Breast epithelium (tissue), 3 donors: ENCODE results near the gene MYG1.

ENCODE experiments used
- POLR2A ChIP-seq: fragments of 450-650 bp; IDR thresholded peaks from one replicate; pipeline ENCODE4 v1.6.1; 2016; ENCODE audit warnings: antibody characterized with exemption, mild to moderate bottlenecking, moderate library complexity
- POLR2AphosphoS5 ChIP-seq, 3 donors: sonication (generic); formaldehyde crosslinking; IDR thresholded peaks; one replicate each; pipeline ENCODE4 v1.6.1; 2017; ENCODE audit warnings: antibody characterized with exemption in 3 of 3
- TF ChIP-seq, protein P1 (sequence below), 3 donors: fragments of 450-650 bp; IDR thresholded peaks; one replicate each; pipeline ENCODE4 v1.5.1; 2016 to 2017; ENCODE audit warnings: antibody characterized with exemption in 3 of 3, mild to moderate bottlenecking in 3 of 3, moderate library complexity in 3 of 3

DNA sequence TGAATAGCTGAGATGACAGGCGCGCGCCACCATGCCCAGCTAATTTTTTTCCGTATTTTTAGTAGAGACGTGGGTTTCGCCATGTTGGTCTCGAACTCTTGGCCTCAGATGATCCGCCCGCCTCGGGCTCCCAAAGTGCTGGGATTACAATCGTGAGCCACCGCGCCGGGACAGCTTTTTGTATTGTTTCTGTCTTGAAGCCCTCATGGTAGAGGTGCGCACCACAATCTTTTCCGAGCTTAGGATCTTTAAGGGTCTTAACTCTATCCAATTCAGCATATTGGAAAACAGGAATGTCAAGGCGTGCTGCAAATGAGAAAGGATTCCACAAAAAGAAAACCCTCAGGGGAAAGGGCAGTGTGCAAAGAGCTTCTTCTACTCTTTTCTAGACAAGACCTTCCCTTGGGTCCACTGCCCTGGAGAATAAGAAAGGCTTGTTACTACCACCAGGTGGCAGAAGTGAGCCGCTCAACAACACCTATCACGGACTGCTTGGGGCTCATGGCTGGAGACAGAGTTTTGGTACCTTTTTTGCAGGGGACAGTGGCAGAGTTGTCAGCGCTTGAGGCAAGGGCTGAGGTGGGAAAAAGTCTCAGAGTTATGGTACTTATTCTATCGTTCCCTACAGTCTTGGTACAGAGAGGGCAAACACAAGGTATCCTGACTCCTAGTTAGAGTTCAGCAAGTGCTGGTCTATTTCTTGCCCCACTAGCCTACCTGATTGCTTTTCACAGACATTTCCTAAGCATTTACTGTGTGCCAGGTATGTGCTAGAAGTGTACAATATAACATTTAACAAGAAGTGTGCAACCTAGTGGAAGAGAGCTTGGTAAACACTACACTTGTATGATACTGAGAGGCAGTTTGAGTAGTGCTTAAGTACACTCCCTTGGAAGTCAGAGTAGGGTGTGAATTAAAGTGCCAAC, 53.1 kb downstream of the MYG1 start:
- TF ChIP-seq, protein P1, sequence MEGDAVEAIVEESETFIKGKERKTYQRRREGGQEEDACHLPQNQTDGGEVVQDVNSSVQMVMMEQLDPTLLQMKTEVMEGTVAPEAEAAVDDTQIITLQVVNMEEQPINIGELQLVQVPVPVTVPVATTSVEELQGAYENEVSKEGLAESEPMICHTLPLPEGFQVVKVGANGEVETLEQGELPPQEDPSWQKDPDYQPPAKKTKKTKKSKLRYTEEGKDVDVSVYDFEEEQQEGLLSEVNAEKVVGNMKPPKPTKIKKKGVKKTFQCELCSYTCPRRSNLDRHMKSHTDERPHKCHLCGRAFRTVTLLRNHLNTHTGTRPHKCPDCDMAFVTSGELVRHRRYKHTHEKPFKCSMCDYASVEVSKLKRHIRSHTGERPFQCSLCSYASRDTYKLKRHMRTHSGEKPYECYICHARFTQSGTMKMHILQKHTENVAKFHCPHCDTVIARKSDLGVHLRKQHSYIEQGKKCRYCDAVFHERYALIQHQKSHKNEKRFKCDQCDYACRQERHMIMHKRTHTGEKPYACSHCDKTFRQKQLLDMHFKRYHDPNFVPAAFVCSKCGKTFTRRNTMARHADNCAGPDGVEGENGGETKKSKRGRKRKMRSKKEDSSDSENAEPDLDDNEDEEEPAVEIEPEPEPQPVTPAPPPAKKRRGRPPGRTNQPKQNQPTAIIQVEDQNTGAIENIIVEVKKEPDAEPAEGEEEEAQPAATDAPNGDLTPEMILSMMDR (IDR thresholded peaks at IDR 0.05): peak; percentile 90 to 94 (median 94)
- TF ChIP-seq POLR2AphosphoS5 (IDR thresholded peaks at IDR 0.05) (peak in 1 of 3 donors; percentile 53), POLR2A (no peak)
